Measurements from ENCODE around the gene PRKCH.

DNA sequence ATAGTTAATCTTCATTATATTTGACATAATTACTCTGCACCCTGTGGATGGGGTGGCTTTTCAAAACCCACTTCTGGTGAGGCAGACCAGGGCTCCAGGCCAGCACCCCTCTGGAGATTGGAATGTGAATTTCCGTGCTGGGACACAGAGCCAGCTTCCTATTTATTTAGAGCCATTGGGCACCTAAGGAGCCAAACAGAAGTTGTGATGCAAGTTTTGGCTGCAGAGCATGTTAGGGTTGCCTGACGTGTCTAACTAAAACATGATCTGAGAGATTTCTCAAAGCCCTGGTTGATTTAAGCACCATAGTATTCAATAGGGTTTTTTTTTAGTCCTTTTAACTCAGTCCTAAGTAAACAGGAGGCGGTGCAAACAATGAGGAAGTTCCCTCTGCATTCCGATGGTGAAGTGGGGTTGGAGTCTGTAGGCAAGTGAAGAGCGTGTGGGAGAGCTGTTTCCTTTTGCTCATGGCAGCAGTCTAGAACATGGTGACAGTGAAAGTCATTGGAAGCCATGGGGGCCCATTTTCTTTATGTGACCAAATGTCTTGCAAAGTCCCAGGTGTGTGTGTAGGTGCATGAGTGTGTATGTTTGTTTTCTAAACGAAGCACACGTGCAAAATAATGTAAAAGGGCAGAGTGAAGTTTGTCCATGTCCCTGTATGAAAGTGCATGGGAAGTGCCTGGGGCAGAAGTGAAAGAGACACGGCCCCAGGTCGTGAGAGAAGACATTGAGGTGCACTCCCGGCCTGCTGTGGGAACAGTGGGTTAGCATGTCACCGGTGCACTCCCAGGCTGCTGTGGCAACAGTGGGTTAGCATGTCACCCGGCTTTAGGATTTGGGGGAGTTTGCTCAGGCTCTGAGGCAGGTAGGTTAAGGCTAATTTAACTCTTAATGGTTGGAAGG, 117.7 kb downstream of the PRKCH start:
- TF ChIP-seq, protein P1, sequence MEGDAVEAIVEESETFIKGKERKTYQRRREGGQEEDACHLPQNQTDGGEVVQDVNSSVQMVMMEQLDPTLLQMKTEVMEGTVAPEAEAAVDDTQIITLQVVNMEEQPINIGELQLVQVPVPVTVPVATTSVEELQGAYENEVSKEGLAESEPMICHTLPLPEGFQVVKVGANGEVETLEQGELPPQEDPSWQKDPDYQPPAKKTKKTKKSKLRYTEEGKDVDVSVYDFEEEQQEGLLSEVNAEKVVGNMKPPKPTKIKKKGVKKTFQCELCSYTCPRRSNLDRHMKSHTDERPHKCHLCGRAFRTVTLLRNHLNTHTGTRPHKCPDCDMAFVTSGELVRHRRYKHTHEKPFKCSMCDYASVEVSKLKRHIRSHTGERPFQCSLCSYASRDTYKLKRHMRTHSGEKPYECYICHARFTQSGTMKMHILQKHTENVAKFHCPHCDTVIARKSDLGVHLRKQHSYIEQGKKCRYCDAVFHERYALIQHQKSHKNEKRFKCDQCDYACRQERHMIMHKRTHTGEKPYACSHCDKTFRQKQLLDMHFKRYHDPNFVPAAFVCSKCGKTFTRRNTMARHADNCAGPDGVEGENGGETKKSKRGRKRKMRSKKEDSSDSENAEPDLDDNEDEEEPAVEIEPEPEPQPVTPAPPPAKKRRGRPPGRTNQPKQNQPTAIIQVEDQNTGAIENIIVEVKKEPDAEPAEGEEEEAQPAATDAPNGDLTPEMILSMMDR (IDR thresholded peaks at IDR 0.05): no peak
- TF ChIP-seq POLR2A (IDR thresholded peaks at IDR 0.05): no peak
